GM06990 (cell line): ENCODE data around the gene WRAP73.
A peak's percentile ranks its signal among the peaks of the same experiment; 100 is the strongest.

ENCODE experiments used
- DNase-seq: peaks from one replicate; pipeline ENCODE4 v3.0.0-alpha.2; 2011; ENCODE audit not compliant: insufficient read length; ENCODE audit errors: extremely low read depth
- H3K27me3 ChIP-seq: replicated peaks from 2 replicates; pipeline ENCODE4 v1.6.0; 2011; ENCODE audit warnings: low read length; ENCODE audit not compliant: control insufficient read depth, insufficient read depth
- H3K36me3 ChIP-seq: 2 replicates; pipeline ENCODE4 v1.5.1; 2011; ENCODE audit warnings: low read length; ENCODE audit not compliant: control insufficient read depth, insufficient read depth
- H3K4me3 ChIP-seq: replicated peaks from 2 replicates; pipeline ENCODE4 v1.5.1; 2011; ENCODE audit warnings: low read depth, mild to moderate bottlenecking, control low read depth, low read length
- TF ChIP-seq, protein P1 (sequence below): IDR thresholded peaks from 2 replicates; pipeline ENCODE4 v1.5.1; 2011; ENCODE audit warnings: low read length, control low read depth, mild to moderate bottlenecking, inconsistent platforms; ENCODE audit not compliant: insufficient read depth, poor library complexity, severe bottlenecking

The WRAP73 gene

DNA sequence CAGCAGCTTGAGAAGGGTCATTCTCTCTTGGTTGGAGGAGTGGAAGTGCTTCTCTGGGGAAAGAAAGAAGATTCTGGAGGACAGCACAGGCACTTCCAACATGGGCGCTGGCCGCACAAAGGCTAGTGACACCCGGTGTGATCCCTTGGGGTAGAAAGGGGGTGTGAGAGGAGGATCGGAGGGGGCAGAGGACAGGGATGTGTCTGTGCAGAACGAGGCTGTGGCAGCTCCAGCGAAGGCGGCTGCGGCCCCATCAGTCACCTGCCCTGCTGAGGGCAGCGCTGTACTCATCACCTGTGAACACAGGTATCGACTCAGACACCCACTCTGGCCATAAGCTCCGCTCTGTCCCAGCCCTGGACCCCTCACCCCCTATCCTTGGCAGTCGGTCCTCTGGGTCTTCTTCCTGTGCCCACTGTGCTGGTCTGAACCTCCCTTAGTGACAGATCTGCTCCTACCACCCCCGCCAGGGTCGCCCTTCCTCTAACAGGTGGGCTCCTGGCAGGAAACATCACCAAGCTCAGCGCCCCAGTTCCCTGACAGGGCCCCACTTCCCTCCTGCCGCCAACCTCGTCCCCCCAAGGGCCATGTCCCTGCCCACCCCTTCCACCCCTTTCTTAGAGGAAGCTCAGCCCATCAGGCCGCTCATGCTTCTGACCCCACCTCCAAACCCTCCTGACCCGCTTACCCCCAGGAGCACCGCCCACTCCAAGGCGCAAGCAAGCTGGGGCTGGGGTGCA lies 22.5 kb upstream of the WRAP73 start:
- DNase-seq = no peak
- H3K36me3 ChIP-seq = no peaks in the 10 kb centered on the region; the same call in none of the 2 replicates
- TF ChIP-seq, protein P1, sequence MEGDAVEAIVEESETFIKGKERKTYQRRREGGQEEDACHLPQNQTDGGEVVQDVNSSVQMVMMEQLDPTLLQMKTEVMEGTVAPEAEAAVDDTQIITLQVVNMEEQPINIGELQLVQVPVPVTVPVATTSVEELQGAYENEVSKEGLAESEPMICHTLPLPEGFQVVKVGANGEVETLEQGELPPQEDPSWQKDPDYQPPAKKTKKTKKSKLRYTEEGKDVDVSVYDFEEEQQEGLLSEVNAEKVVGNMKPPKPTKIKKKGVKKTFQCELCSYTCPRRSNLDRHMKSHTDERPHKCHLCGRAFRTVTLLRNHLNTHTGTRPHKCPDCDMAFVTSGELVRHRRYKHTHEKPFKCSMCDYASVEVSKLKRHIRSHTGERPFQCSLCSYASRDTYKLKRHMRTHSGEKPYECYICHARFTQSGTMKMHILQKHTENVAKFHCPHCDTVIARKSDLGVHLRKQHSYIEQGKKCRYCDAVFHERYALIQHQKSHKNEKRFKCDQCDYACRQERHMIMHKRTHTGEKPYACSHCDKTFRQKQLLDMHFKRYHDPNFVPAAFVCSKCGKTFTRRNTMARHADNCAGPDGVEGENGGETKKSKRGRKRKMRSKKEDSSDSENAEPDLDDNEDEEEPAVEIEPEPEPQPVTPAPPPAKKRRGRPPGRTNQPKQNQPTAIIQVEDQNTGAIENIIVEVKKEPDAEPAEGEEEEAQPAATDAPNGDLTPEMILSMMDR = no peak
- no peaks in the 10 kb centered on the region for H3K27me3 ChIP-seq
- H3K4me3 ChIP-seq = peak overlapping the region; percentile 66

DNA sequence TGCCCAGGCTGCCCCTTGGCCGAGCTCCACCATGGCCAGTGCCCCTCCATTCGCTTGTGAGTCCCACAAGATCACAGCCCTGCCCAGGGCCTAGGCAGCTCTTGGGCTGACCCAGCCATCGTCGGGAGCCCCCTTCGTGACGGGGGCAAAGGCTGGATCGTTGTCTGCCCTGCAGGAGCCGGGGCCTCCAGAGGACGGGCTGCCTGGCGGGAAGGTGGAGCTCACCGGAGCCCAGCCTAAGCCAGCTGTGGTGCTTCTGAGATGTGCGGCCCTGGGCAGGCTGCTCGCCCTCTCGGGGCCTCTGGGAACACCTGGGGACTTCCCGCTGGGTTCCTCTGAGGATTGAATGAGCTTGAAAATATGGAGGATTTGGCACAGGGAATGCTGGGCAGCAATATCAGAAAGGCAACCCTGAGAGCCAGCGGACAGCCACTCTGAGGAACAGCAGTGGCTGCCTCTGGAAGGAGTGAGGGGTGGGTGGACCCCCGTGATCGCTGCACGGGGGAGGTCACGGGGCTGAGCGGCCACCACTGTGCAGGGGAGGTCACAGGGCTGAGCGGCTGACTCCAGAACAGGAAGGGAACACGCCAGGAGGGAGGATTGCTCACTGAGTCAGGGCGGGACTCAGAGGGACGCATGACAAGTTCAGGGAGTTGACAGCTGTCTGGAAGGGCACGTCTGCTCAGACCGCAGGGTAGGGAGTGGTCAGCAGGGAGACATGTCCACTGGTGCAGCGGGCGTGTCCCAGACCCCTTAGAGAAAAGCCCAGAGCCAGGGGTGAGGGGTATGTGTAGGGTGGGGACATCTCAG lies 21.7 kb upstream of the WRAP73 start:
- DNase-seq = no peak
- H3K36me3 ChIP-seq = no peaks in the 10 kb centered on the region; the same call in none of the 2 replicates

GRCh38 chr1:3670823-3671265 lies 20.9 kb upstream of the WRAP73 start:
- Histone ChIP-seq H3K4me3 (no peak overlapping the region), H3K27me3 (no peaks in the 10 kb centered on the region), H3K36me3 (no peaks in the 10 kb centered on the region; the same call in none of the 2 replicates)
- TF ChIP-seq, protein P1 = no peak
- DNase-seq = no peak

More for the DNA sequence above, 21.7 kb upstream of the WRAP73 start:
- TF ChIP-seq, protein P1 = no peak
- Histone ChIP-seq H3K4me3 (no peak overlapping the region), H3K27me3 (no peaks in the 10 kb centered on the region)

DNA sequence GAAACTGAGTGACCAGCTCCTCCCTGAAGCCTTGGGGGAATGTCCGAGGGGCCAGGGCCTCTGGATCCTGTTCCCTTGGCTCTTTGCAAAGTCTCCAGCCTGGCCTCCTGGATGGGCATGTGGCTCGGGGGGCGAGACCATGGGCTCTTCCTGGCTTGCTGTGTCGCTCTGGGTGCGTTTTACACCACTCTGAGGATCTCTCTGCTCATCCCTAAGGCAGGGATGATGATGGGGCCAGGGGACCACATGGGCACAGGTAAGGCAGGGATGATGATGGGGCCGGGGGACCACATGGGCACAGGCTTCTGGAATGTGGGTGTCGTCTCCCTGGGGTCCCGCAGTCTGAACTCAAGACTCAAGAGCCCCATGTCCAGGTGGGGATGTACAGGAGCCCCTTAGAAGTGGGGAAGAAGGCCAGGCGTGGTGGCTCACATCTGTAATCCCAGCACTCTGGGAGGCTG lies 20.1 kb upstream of the WRAP73 start:
- H3K36me3 ChIP-seq = no peaks in the 10 kb centered on the region; the same call in none of the 2 replicates
- no peak overlapping the region for H3K4me3 ChIP-seq
- no peaks in the 10 kb centered on the region for H3K27me3 ChIP-seq
- DNase-seq = no peak
- TF ChIP-seq, protein P1 = no peak

- DNase-seq = no peak
- no peaks in the 10 kb centered on the region for H3K27me3 ChIP-seq
- H3K4me3 ChIP-seq = no peak overlapping the region
- TF ChIP-seq, protein P1 = no peak
- H3K36me3 ChIP-seq = no peaks in the 10 kb centered on the region; the same call in none of the 2 replicates
Observed at GRCh38 chr1:3669421-3669821, 19.5 kb upstream of the WRAP73 start.
